Measurements from ENCODE around the gene TGM2. TPM values are rescaled to one million over a fixed set of nuclear protein-coding genes. Genes with fewer than 3 reads are reported as not detected.

TGM2 gene
- polyA plus RNA-seq, 4 donors: 11.5 to 35.2 (median 33.2) TPM

- no peak for DNase-seq (ENCODE audit: low read depth in 4 of 4, low spot score in 3 of 4)
Observed at GRCh38 chr20:38199501-38200390, 34.7 kb upstream of the TGM2 start.

GRCh38 chr20:38198238-38198861, 33.3 kb upstream of the TGM2 start:
- no peak for DNase-seq (ENCODE audit: low read depth in 4 of 4, low spot score in 3 of 4)

GRCh38 chr20:38197619-38198018, 32.5 kb upstream of the TGM2 start:
- DNase-seq (ENCODE audit: low read depth in 4 of 4, low spot score in 3 of 4): no peak

- no peak for DNase-seq (ENCODE audit: low read depth in 4 of 4, low spot score in 3 of 4)
Observed at GRCh38 chr20:38197217-38197616, 32.1 kb upstream of the TGM2 start.

GRCh38 chr20:38196592-38196991, 31.5 kb upstream of the TGM2 start:
- no peak for DNase-seq (ENCODE audit: low read depth in 4 of 4, low spot score in 3 of 4)

- no peak for DNase-seq (ENCODE audit: low read depth in 4 of 4, low spot score in 3 of 4)
Observed at GRCh38 chr20:38196076-38196475, 31.0 kb upstream of the TGM2 start.

GRCh38 chr20:38195521-38195920, 30.5 kb upstream of the TGM2 start:
- DNase-seq (ENCODE audit: low read depth in 4 of 4, low spot score in 3 of 4): no peak

- no peak for DNase-seq (ENCODE audit: low read depth in 4 of 4, low spot score in 3 of 4)
Observed at GRCh38 chr20:38194971-38195504, 30.0 kb upstream of the TGM2 start.

- DNase-seq (ENCODE audit: low read depth in 4 of 4, low spot score in 3 of 4): no peak
Observed at GRCh38 chr20:38193586-38194105, 28.6 kb upstream of the TGM2 start.

- DNase-seq (ENCODE audit: low read depth in 4 of 4, low spot score in 3 of 4): no peak
Observed at GRCh38 chr20:38192323-38192885, 27.3 kb upstream of the TGM2 start.

GRCh38 chr20:38191654-38192053, 26.6 kb upstream of the TGM2 start:
- no peak for DNase-seq (ENCODE audit: low read depth in 4 of 4, low spot score in 3 of 4)

GRCh38 chr20:38190936-38191371, 25.9 kb upstream of the TGM2 start:
- no peak for DNase-seq (ENCODE audit: low read depth in 4 of 4, low spot score in 3 of 4)

GRCh38 chr20:38190166-38190565, 25.1 kb upstream of the TGM2 start:
- no peak for DNase-seq (ENCODE audit: low read depth in 4 of 4, low spot score in 3 of 4)

GRCh38 chr20:38187517-38187916, 22.4 kb upstream of the TGM2 start:
- no peak for DNase-seq (ENCODE audit: low read depth in 4 of 4, low spot score in 3 of 4)

GRCh38 chr20:38186788-38187221, 21.7 kb upstream of the TGM2 start:
- no peak for DNase-seq (ENCODE audit: low read depth in 4 of 4, low spot score in 3 of 4)

- peak; percentile 59 to 75 (median 62) for DNase-seq (ENCODE audit: low read depth in 4 of 4, low spot score in 3 of 4)
Observed at GRCh38 chr20:38184101-38184500, 19.0 kb upstream of the TGM2 start.

- DNase-seq (ENCODE audit: low read depth in 4 of 4, low spot score in 3 of 4): no peak
Observed at GRCh38 chr20:38181971-38182370, 16.9 kb upstream of the TGM2 start.

- no peak for DNase-seq (ENCODE audit: low read depth in 4 of 4, low spot score in 3 of 4)
Observed at GRCh38 chr20:38181207-38181801, 16.2 kb upstream of the TGM2 start.

GRCh38 chr20:38180781-38181180, 15.7 kb upstream of the TGM2 start:
- DNase-seq (ENCODE audit: low read depth in 4 of 4, low spot score in 3 of 4): no peak

GRCh38 chr20:38179846-38180245, 14.8 kb upstream of the TGM2 start:
- no peak for DNase-seq (ENCODE audit: low read depth in 4 of 4, low spot score in 3 of 4)

GRCh38 chr20:38178581-38178980, 13.5 kb upstream of the TGM2 start:
- DNase-seq (ENCODE audit: low read depth in 4 of 4, low spot score in 3 of 4): no peak

All from left renal pelvis (tissue), 4 donors.